GM12873 (cell line): ENCODE data around the gene SPOCK1.

Source experiments
- TF ChIP-seq, protein P1 (sequence below): IDR thresholded peaks from 2 replicates; pipeline ENCODE4 v1.5.1; 2012; ENCODE audit warnings: low read depth, mild to moderate bottlenecking, moderate library complexity, low read length, control low read depth; ENCODE audit not compliant: insufficient read depth; ENCODE audit errors: missing control alignments

Gene SPOCK1

DNA sequence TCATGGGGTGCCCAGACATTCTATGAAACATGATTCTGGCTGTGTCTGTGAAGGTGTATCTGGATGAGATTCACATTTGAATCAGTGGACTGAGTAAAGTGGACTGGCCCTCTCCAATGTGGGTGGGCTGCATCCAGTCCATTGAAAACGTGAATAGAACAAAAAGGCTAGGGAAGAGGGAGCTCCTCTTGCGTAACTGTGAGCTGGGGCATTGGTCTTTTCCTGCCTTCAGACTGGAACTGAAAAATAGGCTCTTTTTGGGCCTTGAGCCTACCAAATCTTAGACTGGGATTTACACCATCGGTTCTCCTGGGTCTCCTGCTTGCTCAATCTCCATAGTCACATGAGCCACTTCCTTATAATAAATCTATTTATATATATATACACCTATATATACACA, 170.1 kb downstream of the SPOCK1 start:
- TF ChIP-seq, protein P1, sequence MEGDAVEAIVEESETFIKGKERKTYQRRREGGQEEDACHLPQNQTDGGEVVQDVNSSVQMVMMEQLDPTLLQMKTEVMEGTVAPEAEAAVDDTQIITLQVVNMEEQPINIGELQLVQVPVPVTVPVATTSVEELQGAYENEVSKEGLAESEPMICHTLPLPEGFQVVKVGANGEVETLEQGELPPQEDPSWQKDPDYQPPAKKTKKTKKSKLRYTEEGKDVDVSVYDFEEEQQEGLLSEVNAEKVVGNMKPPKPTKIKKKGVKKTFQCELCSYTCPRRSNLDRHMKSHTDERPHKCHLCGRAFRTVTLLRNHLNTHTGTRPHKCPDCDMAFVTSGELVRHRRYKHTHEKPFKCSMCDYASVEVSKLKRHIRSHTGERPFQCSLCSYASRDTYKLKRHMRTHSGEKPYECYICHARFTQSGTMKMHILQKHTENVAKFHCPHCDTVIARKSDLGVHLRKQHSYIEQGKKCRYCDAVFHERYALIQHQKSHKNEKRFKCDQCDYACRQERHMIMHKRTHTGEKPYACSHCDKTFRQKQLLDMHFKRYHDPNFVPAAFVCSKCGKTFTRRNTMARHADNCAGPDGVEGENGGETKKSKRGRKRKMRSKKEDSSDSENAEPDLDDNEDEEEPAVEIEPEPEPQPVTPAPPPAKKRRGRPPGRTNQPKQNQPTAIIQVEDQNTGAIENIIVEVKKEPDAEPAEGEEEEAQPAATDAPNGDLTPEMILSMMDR = no peak

- TF ChIP-seq, protein P1 = no peak
Measured at GRCh38 chr5:137328463-137328862, 170.7 kb downstream of the SPOCK1 start.

- TF ChIP-seq, protein P1 = no peak
Measured at GRCh38 chr5:137325721-137326120, 173.4 kb downstream of the SPOCK1 start.

- TF ChIP-seq, protein P1 = peak; percentile 84
Measured at GRCh38 chr5:137320056-137321045, 178.8 kb downstream of the SPOCK1 start.

GRCh38 chr5:137318027-137318426, 181.1 kb downstream of the SPOCK1 start:
- TF ChIP-seq, protein P1 = no peak

DNA sequence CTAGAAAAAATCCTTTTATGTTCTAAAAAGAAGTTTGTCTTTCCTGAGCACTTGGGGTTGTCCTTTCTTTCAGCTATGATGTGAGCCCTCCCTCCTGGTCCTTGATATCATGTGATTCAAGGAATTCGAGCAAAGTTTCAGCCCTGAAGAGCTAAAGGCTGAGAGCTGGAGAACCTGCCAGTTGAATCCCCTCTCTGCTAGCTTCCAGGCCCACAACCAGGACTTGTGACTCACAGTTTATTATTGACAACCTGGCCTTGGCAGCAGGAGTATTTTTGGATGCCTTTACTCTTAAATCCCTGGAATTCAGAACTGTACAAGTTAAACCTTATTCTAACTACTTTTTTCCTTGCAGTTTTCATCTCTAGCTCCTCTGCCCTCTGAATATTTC, 182.8 kb downstream of the SPOCK1 start:
- TF ChIP-seq, protein P1 = no peak

DNA sequence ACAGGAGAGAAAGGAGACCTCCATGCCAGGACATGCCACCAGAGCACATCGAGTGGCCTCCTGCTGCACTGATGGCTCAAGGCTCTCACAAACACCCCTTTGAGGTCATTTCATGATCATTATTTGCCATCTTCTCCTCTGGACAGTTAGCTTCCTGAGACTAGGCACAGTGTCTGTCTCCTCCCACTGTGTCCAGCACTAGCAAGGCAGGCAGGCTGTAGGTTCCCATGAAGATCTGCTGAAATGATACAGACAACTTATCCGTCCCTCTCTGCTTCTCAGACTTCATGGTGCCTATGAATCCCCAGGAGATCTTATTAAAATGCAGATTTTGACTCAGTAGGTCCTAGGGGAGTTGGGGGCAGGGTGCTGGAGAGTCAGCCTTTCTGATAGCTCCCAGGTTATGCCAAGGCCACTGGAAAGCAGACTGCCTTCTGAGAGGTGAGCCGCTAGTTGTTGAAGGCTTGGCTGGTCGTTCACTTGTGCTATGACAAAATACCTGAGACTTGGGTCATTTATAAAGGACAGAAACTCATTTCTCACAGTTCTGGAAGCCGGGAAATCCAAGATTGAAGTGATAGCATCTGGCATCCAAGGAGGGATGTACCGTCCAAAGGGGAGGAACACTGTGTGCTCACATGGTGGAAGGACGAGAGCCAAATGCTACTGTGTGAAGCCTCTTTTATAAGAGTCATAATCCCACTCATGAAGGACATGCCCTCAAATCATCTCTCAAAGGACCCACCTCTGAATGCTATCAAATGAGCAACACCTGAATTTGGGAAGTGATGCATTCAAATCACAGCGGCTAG, 183.4 kb downstream of the SPOCK1 start:
- TF ChIP-seq, protein P1 = no peak
